G401 (cell line): ENCODE measurements around the gene GNG3. TPM values are rescaled to one million over a fixed set of nuclear protein-coding genes. Genes with fewer than 3 reads are reported as not detected.
A peak's percentile ranks its signal among the peaks of the same experiment; 100 is the strongest.
"Not testable (repeated sequence)": the region's sequence is repeated elsewhere in the genome, so short reads cannot be mapped to it uniquely, and the experiment has no call there.

Experiments used
- DNase-seq: peaks from one replicate; pipeline ENCODE4 v3.0.0-alpha.2; 2015; ENCODE audit warnings: low spot score
- in situ Hi-C: cut with HindIII; loops from 2 replicates; pipeline ENCODE4 v1.10.0; 2016; ENCODE audit warnings: low sequenced_read_pairs, mixed read lengths
- total RNA-seq: library from RNA; depleted of rRNA; stranded (reverse); fragments of >200 nt; shearing (Covaris generic); gene quantifications from 2 replicates; pipeline ENCODE4 v1.2.3, GENCODE V29; 2014

GNG3 gene
- total RNA-seq, 1 experiment from 2014 or later: 0.14 TPM

DNA sequence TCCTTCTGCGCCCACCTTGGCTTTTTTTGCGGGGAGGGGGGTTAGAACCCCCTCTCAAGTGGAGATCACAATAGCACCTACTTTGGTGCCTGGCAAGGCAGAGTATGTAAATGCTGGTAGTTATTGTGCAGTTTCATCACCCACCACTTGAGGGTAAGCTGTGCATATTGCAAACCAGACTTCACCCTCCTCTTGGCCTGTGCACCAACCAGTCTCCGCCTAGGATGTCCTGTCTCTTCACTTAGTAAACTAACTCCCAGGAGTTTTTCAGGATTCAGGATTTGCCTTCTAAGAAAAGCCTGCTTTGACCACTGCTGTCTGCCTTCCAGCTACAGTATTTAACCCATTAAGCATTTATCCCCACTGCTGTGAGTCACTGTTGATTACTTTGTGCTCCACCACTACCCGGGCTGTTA lies 26.6 kb upstream of the GNG3 start:
- in situ Hi-C loops: no loop called here
- peak; percentile 52 for DNase-seq

DNA sequence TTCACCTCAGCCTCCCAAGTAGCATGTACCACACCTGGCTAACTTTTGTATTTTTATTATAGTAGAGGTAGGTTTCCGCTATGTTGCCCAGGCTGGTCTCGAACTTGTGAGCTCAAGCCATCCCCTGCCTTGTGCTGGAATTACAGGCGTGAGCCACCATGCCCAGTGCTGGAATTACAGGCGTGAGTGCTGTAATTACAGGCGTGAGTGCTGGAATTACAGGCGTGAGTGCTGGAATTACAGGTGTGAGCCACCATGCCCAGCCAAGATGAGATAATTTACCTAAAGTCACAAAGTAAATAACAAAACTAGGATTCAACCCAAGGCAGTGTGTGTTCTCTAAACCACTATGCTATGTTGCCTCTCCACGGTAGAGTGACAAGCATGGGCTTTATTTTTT lies 25.0 kb upstream of the GNG3 start:
- in situ Hi-C loops: no loop called here
- DNase-seq: no peak

DNA sequence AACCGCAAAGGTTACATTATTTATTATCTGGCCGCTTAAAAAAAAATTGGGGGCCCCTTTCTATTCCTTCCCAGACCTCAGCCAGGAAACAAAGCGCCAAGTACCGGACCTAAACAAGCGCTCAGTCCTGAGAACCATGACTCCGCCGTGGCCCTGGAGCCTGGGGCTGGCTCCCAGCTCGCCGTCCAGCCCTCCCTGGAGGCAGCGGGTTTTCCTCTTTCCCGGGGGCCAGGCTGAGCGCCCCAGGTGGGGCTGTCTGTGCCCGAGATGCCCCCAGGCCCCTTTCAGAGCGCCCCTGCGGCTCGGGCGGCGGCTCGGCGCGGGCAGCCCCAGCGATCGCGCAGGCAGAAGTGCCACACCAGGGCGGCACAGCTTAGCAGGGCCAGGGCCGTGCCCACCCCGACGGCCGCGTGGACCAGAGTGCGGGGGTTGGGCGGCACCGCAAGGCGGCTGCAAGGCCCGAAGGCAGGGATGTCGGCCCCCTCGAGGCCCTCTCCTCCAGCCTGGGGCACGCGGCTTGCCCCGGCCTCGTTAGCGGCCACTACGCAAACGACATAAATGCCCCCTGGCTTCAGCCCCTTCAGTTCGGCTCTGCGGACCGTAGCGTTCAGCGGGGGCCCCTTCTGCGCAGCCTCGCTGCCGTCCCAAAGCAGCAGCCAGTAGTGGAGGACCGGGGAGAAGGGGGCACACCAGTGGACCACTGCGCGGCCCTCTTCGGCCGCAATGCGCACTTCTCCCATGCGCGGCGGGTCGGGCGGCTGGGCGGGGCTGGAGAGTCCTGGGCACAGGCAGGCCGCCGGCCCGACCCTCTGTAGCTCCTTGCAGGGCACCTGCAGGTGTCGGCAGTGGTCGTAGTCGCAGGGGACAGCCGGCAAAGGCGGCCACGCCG lies 19.7 kb upstream of the GNG3 start:
- in situ Hi-C loops: no loop called here
- DNase-seq: no peak

DNA sequence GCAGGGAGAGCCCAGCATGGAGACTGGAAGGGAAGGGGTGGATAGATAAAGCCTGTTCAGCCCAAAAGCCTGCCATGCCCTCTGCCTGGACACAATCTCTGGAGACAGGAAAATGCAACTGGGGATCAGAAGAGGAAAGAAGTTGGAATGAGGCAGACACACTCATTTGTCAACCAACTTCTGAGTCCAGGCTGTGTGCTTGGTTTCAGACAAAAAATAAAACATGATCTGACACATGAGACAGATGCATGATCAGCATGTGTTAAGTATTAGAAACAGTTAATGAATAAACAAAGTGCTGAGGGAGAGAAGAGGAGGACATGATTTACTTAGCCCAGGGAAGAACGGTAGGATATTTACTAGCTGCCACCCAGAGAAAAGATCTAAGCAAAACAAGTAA lies 19.0 kb upstream of the GNG3 start:
- DNase-seq: no peak
- in situ Hi-C loops: no loop called here

DNA sequence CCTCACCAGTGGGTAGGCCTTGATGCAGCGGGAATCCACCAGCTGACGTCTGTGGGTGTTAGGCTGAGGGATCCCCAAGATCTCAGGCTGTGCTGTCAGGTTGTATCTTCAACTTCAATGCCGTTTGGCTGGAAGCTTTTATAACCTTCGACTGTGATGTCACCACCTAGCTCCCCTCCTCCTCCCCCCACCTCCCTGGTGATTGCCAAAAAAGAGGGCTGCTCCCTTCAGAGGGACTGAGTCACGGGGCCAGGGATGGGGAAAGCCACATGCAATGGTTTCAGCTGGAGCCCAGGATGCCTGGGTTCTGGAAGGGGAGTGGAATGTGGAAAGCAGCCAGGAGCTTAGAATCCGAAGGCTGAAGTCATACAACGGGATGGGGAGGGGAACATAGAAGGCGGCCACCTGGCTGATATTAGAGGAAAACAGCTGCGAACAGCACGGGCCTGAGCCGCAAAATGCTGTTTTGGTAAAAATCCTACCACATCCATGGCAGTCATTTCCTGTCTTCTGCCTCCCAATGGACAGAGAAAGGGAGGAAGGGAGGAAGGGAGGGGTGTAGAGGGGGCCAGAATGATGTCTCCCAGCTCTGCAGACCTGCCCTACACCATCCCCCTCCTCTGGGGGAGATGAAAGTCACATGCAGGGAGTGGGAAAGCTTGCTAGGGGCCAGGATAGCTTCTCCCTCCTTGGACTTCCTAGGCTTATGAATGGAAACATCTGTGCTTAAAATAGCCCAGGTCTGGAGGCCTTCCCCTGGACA lies 17.9 kb upstream of the GNG3 start, which contains the start of gene LRRN4CL:
TSS of gene LRRN4CL (minus strand) at position 110 of the 763 bp plus-strand sequence. CDS start 1,022 bp downstream, outside the sequence.
- in situ Hi-C loops: no loop called here
- peak; percentile 41 for DNase-seq

DNA sequence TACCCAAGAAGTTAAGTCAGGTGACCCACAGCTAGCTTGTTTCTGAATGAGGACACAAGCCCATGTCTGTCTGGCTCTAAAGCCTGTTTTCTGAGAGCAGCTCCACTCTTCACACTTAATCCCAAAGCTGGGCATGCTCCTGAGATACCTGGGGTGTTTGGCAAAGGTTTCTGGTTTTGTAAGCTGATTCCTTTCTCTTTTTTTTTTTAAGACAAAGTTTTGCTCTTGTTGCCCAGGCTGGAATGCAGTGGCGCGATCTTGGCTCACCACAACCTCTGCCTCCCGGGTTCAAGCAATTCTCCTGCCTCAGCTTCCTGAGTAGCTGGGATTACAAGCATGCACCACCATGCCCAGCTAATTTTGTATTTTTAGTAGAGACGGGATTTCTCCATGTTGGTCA lies 13.9 kb upstream of the GNG3 start:
- in situ Hi-C loops, DNase-seq: not testable (repeated sequence)

DNA sequence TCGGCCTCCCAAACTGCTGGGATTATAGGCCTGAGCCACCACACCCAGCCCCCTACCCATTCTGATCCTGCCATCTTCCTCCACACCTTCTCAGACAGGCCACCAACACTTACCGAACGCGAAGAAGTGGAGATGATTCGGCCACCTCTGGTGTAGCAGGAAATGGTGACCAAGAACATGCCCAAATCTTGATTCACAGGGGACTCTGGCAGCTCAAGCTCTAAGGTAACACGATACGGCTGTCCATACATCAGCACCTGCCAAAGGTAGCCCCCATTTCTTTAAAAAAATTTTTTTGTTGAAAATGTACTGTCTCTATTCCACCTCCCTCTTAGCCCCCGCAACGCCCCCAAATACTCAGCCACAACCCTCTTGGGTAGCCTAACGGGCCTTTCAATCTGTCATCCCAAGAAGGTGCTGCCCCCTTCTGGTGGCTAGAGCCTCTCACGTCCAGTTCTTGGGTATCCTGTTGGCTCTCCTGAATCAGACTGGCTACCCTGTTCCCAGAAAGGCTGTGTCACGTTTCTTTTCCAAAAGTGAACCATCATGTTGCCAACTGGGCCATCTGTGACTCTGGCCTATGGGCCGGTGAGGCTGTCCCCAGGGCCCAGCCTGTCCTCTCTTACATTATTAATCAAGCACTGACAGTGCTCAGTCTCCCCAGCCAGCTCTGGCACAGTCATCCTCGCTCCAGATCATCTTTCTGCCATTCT lies 12.9 kb upstream of the GNG3 start:
- in situ Hi-C loops: no loop called here
- DNase-seq: peak; percentile 94

DNA sequence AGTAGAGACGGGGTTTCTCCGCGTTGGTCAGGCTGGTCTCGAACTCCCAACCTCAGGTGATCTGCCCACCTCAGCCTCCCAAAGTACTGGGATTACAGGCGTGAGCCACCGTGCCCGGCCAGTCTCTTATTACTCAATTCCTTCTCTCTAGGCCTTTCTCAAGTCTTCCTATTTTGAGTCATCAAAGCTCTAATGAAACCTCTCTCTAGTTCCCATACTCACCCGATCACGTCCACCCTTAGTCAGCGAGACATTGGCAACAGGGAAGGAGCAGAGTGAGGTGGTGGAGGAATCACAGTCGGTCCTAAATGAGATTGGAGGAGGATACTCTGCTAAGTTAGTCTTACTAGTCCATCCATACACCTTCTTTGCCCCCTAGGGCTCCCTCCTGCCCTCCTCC lies 5.2 kb upstream of the GNG3 start:
- in situ Hi-C loops: no loop called here
- no peak for DNase-seq

DNA sequence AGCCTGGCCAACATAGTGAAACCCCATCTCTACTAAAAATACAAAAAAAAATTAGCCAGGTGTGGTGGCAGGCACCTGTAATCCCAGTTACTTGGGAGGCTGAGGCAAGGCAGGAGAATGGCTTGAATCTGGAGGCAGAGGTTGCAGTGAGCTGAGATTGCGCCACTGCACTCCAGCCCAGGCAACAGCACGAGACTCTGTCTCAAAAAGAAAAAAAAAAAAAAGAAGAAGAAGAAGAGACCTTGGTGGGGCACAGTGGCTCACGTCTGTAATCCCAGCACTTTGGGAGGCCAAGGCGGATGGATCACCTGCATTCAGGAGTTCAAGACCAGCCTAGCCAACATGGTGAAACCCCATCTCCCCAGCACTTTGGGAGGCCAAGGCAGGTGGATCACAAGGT lies 3.6 kb upstream of the GNG3 start:
- DNase-seq, in situ Hi-C loops: not testable (repeated sequence)

DNA sequence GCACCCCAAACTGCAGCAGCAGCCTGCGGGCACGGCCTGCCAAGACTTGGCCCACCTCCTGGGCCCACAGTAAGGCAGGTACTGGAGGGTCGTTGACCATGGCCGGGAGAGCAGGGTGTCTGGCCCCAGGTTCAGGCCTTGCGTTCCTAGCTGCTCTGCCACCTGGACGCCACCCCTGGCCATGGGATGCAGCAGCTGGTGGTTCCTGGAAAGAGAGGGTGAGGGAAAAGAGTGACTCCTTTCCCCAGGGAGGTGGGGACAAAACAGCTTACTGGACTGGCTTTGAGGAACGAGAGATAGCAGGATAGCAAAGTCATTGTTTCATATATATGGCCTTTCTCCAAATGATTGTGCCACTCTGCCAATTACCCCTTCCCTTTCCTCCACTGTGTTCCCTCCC lies 2.1 kb upstream of the GNG3 start:
- in situ Hi-C loops: no loop called here
- no peak for DNase-seq

DNA sequence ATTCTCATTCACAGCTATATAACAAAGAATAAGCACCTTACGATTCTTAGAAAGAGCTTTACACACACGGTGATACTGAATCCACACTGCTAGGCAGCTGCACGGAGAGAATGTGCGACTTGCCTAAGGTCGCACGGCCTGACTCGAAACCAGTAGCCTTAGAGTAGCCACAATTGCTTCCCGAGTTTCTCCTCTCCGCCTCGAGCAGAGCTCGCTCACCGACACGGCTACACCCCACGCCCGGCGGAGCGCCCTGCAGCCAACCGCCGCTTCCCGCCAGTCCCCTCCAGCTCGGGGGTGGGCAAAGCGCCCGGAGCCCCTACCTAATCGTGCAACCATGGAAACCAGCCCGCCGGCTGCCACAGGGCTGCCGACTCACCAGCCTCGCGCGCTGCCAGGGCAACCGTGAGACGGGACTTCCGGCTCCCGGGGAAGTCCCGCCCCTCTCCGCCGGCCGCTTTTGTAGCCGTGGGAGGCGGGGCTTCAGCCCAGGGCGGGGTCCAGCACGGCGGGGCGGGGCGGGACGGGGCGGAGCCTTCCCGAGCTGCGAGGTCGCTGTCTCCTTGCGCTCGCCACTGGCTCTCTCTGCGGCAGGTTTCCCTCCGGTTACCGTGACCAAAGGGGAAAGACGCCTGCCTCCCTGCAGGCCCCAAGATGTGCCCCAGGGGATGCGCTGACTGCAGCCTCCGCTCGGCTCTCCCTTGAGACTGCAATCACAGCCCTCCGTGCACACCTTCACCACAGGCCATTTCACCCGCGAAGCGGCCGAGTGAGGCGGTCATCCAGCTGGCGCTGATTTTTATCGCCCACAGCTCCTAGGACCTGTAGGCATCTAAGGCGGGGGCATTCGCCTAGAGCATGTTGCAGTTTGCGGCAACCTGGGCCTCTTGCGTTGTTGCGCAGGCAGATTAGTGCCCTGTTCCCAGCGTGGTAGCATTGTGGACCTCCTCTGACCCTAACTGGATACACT lies 1.3 kb upstream of the GNG3 start:
- DNase-seq: peak; percentile 95
- in situ Hi-C loops: no loop called here

DNA sequence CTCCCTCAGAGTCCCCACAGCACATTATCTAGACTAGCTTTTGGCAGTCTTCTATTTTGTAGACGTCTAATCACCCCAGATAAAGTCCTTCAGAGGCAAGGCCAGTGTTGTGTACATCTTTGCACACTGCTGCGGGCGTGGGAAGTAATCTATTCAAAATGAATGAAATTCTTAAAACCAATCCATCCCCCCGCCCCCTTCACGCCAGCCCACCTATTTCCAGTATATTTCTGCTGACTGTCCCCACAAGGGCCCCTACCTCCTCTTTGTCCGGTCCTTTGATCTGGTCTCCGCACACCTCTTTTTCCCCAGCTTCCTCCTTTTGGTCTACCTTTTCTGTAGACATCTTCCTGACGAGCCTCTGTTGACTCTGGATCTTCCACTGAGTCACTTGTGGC lies 627 bp upstream of the GNG3 start:
- no peak for DNase-seq
- in situ Hi-C loops: no loop called here

DNA sequence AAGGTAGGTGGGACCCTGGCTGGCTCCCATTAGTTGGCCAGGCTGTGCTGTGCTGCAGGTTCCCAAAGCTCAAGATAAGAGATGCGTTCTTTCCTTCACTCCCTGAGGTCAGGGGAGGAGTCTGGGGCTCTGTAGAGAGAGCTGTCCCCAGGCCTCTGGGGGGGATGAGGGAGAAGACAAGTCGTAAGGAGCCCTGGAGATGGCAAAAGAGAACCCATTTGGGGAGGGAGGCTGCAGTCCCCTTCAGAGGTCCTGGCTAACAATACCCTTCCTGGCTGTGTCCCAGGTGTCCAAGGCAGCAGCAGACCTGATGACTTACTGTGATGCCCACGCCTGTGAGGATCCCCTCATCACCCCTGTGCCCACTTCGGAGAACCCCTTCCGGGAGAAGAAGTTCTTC lies 916 bp downstream of the GNG3 start:
- in situ Hi-C loops: no loop called here
- no peak for DNase-seq

DNA sequence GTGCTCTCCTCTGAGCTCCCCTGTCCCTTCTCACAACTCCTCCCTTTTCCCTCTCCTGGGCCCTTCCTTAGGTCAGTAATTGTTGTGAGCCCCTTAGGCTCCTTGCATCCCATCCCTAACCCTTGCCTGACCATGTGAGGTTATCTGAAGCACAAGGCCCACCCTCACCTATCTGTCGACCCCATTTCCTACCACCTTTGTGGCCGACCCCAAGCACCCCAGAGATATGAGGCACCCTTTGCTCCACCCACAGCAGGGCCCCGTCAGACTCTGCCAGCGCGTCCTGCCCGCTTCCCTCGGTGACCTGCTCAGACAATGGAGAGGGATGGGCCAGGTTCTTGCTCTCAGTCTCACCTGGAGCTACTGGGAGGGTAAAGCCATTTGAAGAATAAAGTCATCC lies 1.3 kb downstream of the GNG3 start:
- DNase-seq: peak; percentile 38
- in situ Hi-C loops: no loop called here

DNA sequence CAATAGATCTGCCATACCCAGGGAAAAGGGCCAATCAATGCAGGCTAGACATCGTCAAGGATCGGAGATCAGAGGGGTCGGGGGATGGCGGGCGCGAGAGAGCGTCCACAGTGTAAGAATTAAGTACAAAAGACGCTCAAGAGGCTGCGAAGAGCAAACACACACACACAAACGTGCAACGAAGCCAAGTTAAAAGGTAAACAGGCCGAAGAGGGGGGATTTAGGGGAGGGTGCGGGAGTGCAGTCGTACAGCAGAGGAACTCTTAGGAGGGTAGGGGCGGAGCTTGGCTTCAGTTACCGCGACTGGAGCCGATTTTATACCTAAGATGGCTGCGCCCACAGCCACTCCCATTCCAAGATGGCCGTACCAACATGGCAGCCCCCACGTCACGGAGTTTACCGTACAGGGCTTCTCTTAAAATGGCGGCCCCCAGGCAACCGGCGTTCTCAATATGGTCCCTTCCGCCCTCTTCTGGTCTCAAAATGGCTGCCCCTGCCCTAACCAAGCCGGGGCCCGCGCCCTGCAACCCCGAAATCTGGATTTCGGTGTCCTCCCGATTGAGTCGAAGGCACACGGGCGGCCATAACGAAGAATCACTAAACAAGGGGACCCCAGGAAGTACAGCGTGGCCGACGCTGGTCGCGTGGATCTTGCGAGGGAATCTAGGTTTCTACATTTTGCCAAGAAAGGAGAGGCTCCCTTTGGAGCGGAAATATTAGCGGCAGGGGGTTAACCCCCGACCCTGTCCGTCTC lies 1.9 kb downstream of the GNG3 start:
- DNase-seq: peak; percentile 99
- in situ Hi-C loops: no loop called here

DNA sequence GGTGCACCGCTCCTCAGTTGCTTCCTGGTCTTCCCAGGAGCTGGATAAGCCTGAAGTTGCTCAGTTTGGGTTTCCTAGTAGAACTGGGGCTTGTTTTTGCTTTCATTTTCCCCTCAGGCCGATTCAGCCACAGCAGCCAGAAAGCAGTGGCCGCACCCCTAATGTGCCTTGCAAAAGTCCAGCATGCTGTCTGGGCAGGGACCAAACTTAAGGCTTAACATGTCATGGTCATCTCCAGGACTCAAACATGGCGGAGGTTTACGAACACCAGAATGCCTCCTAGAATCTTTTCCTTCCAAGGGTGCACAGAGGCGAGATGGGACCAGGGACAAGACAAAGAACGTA lies 2.5 kb downstream of the GNG3 start:
- DNase-seq: no peak

DNA sequence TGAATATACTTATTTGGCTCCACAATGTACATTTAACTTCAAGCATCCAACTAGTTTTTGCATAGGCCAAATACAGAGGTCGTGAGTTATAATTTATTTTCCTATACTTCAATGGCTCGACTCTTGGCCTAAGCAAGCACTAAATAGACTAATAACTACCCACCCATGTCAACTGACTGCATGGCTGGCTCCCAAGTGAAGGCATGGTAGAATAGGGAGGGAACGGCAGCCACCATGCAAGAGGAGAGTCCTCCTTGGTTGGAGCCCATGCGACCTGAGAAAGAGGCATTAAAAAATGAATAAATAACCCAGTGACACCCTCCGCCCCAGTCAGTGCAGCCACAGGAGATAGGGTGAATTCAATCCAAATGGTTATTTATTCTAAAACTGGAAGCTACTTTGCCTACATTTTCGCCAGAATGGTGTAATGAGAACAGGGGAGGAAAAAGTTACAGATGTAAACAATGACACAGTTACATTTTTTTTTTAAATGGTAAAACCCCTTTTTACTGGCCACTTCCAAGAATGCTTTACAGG lies 4.9 kb downstream of the GNG3 start:
- in situ Hi-C loops: loop anchor here (5.0 kb wide), 1 partner anchor 40 kb away; the partner anchor contains the start of genes LBHD1 and UQCC3

More for the DNA sequence above, 2.5 kb downstream of the GNG3 start:
- in situ Hi-C loops: loop anchor here (5.0 kb wide), 1 partner anchor 38 kb away; the partner anchor contains the start of genes LBHD1 and UQCC3

DNA sequence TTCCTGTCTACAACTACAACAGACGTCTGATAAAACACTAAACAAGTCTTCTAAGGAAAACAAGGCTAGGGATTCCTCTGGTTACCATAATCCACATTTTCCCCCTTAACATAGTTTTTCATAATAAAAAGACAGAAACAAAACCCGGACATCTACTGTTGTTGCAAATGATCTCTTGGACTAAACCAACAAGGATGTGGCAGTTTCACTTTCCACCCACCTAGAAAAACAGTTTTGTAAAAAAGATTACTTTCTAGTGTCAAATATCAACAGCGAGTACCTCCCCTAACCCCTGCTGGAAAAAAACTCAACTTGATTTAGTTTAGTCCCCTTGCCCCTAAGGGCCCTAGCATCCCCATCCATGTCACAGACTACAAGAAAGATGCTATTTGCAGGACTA lies 5.4 kb downstream of the GNG3 start:
- no peak for DNase-seq
- in situ Hi-C loops: loop anchor here (5.0 kb wide), 1 partner anchor 41 kb away; the partner anchor contains the start of genes LBHD1 and UQCC3

More for the DNA sequence above, 4.9 kb downstream of the GNG3 start:
- no peak for DNase-seq
